ENCODE data around the gene LITAF. TPM values are rescaled to one million over a fixed set of nuclear protein-coding genes. Genes with fewer than 3 reads are reported as not detected.

The LITAF gene
- total RNA-seq, 1 donor from 2014 or later: 55.8 TPM

GRCh38 chr16:11629071-11630030 lies 42.6 kb upstream of the LITAF start:
- Histone ChIP-seq H3K4me3 (ENCODE audit: low read depth, low read length) (no peak overlapping the region), H3K36me3 (ENCODE audit: control insufficient read depth, insufficient read depth, low read length) (no peaks in the 10 kb centered on the region), H3K27me3 (ENCODE audit: control insufficient read depth, insufficient read depth, low read length) (no peaks in the 10 kb centered on the region)
- TF ChIP-seq CTCF (IDR thresholded peaks at IDR 0.05; ENCODE audit: insufficient read depth, low read length, poor library complexity, severe bottlenecking): no peak
- no peak for DNase-seq (ENCODE audit: low read depth)

- no peak for TF ChIP-seq CTCF (IDR thresholded peaks at IDR 0.05; ENCODE audit: insufficient read depth, low read length, poor library complexity, severe bottlenecking)
- no peaks in the 10 kb centered on the region for H3K27me3 ChIP-seq (ENCODE audit: control insufficient read depth, insufficient read depth, low read length)
- no peak overlapping the region for H3K4me3 ChIP-seq (ENCODE audit: low read depth, low read length)
- DNase-seq (ENCODE audit: low read depth): peak; percentile 64
- H3K36me3 ChIP-seq (ENCODE audit: control insufficient read depth, insufficient read depth, low read length): no peaks in the 10 kb centered on the region
Measured at GRCh38 chr16:11627822-11628457, 41.2 kb upstream of the LITAF start.

- no peak for TF ChIP-seq CTCF (IDR thresholded peaks at IDR 0.05; ENCODE audit: insufficient read depth, low read length, poor library complexity, severe bottlenecking)
- H3K27me3 ChIP-seq (ENCODE audit: control insufficient read depth, insufficient read depth, low read length): no peaks in the 10 kb centered on the region
- DNase-seq (ENCODE audit: low read depth): no peak
- no peak overlapping the region for H3K4me3 ChIP-seq (ENCODE audit: low read depth, low read length)
- no peaks in the 10 kb centered on the region for H3K36me3 ChIP-seq (ENCODE audit: control insufficient read depth, insufficient read depth, low read length)
Measured at GRCh38 chr16:11627292-11627663, 40.6 kb upstream of the LITAF start.

GRCh38 chr16:11626657-11627291 lies 40.1 kb upstream of the LITAF start:
- TF ChIP-seq CTCF (IDR thresholded peaks at IDR 0.05; ENCODE audit: insufficient read depth, low read length, poor library complexity, severe bottlenecking): no peak
- DNase-seq (ENCODE audit: low read depth): no peak
- no peaks in the 10 kb centered on the region for H3K36me3 ChIP-seq (ENCODE audit: control insufficient read depth, insufficient read depth, low read length)
- H3K4me3 ChIP-seq (ENCODE audit: low read depth, low read length): no peak overlapping the region
- H3K27me3 ChIP-seq (ENCODE audit: control insufficient read depth, insufficient read depth, low read length): no peaks in the 10 kb centered on the region

GRCh38 chr16:11625769-11626168 lies 39.0 kb upstream of the LITAF start:
- DNase-seq (ENCODE audit: low read depth): no peak
- Histone ChIP-seq H3K4me3 (ENCODE audit: low read depth, low read length) (no peak overlapping the region), H3K27me3 (ENCODE audit: control insufficient read depth, insufficient read depth, low read length) (no peaks in the 10 kb centered on the region), H3K36me3 (ENCODE audit: control insufficient read depth, insufficient read depth, low read length) (no peaks in the 10 kb centered on the region)
- no peak for TF ChIP-seq CTCF (IDR thresholded peaks at IDR 0.05; ENCODE audit: insufficient read depth, low read length, poor library complexity, severe bottlenecking)

Data from kidney epithelial cell (primary cell).